ENCODE measurements around the gene NFATC2IP. TPM values are rescaled to one million over a fixed set of nuclear protein-coding genes. Genes with fewer than 3 reads are reported as not detected.

Gene NFATC2IP
- total and polyA plus RNA-seq, 9 of the 15 experiments (the other 6 are each of a cell fraction or from before 2014, with no cell fraction given) = 15.6 to 106 (median 46.9) TPM

DNA sequence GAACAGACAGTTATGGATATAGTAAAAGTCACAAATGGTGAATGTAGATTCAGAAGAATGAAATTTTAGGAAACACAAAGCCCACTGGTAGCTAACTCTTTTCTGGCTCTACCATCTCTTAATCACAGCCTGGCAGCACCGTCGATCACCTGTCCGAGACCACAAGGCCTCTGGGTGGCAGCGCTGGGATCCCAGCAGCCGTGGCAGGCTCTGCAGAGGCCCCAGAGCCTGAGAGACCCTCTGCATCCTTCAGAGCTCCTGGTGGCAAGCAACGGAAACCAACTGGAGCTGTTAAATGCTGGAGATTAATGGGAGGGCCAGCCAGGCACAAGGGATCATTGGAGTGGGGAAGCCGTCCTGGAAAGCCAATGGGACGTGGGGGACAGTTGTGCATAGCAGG lies 60.4 kb downstream of the NFATC2IP start:
- FAIRE-seq = no peak
- H3K36me3 ChIP-seq (ENCODE audit: control insufficient read depth, insufficient read depth, low read length) = no peaks in the 10 kb centered on the region
- H3K4me1 ChIP-seq (replicated peaks in 1 of 2; ENCODE audit: control insufficient read depth in 2 of 2, insufficient read depth in 2 of 2, low read length in 2 of 2) = peaks cover 45 to 54% of the 10 kb centered on the region in 2 experiments
- ATAC-seq = no peak; the same call in 2 of the 3 replicates
- H3K27me3 ChIP-seq (ENCODE audit: control insufficient read depth in 2 of 2, insufficient read depth in 2 of 2, low read length in 2 of 2) = no peaks in the 10 kb centered on the region
- TF ChIP-seq, protein P1, sequence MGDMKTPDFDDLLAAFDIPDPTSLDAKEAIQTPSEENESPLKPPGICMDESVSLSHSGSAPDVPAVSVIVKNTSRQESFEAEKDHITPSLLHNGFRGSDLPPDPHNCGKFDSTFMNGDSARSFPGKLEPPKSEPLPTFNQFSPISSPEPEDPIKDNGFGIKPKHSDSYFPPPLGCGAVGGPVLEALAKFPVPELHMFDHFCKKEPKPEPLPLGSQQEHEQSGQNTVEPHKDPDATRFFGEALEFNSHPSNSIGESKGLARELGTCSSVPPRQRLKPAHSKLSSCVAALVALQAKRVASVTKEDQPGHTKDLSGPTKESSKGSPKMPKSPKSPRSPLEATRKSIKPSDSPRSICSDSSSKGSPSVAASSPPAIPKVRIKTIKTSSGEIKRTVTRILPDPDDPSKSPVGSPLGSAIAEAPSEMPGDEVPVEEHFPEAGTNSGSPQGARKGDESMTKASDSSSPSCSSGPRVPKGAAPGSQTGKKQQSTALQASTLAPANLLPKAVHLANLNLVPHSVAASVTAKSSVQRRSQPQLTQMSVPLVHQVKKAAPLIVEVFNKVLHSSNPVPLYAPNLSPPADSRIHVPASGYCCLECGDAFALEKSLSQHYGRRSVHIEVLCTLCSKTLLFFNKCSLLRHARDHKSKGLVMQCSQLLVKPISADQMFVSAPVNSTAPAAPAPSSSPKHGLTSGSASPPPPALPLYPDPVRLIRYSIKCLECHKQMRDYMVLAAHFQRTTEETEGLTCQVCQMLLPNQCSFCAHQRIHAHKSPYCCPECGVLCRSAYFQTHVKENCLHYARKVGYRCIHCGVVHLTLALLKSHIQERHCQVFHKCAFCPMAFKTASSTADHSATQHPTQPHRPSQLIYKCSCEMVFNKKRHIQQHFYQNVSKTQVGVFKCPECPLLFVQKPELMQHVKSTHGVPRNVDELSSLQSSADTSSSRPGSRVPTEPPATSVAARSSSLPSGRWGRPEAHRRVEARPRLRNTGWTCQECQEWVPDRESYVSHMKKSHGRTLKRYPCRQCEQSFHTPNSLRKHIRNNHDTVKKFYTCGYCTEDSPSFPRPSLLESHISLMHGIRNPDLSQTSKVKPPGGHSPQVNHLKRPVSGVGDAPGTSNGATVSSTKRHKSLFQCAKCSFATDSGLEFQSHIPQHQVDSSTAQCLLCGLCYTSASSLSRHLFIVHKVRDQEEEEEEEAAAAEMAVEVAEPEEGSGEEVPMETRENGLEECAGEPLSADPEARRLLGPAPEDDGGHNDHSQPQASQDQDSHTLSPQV (IDR thresholded peaks at IDR 0.05) = peak; percentile 52; the same call in 1 of the 2 replicates
- TF ChIP-seq ZBTB7A (IDR thresholded peaks at IDR 0.05; ENCODE audit: borderline replicate concordance, control insufficient read depth, low read depth, low read length) (peak; percentile 52; the same call in 1 of the 2 replicates), ZFP36 (IDR thresholded peaks at IDR 0.05; ENCODE audit: low read depth, low read length, partially characterized antibody) (no peak), HMGN3 (IDR thresholded peaks at IDR 0.05; ENCODE audit: borderline replicate concordance, extremely low read depth, insufficient read length, low read depth, low read length) (peak; percentile 24), RAD21 (CRISPR knock-in tag; conservative IDR thresholded peaks at IDR 0.05 in 1 of 2, IDR thresholded peaks at IDR 0.05 in 1 of 2) (0 out of 4 replicates have a peak, but pooled peaks of 1 of the 2 experiments have one; percentile 15), RBFOX2 (IDR thresholded peaks at IDR 0.05; ENCODE audit: low read depth, low read length) (peak; percentile 30; the same call in 1 of the 2 replicates), ETV1 (tag; conservative IDR thresholded peaks at IDR 0.05; ENCODE audit: low read depth) (no peak)
- TF ChIP-seq, protein P2, sequence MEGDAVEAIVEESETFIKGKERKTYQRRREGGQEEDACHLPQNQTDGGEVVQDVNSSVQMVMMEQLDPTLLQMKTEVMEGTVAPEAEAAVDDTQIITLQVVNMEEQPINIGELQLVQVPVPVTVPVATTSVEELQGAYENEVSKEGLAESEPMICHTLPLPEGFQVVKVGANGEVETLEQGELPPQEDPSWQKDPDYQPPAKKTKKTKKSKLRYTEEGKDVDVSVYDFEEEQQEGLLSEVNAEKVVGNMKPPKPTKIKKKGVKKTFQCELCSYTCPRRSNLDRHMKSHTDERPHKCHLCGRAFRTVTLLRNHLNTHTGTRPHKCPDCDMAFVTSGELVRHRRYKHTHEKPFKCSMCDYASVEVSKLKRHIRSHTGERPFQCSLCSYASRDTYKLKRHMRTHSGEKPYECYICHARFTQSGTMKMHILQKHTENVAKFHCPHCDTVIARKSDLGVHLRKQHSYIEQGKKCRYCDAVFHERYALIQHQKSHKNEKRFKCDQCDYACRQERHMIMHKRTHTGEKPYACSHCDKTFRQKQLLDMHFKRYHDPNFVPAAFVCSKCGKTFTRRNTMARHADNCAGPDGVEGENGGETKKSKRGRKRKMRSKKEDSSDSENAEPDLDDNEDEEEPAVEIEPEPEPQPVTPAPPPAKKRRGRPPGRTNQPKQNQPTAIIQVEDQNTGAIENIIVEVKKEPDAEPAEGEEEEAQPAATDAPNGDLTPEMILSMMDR (IDR thresholded peaks at IDR 0.05 in 2 of 3, conservative IDR thresholded peaks at IDR 0.05 in 1 of 3; ENCODE audit: insufficient read depth in 2 of 3, low read depth in 1 of 3, low read length in 3 of 3) = peak; percentile 18 to 28 (median 24); a peak in 2 of 6 replicates
- no peaks in the 10 kb centered on the region for H3K79me2 ChIP-seq (ENCODE audit: control insufficient read depth, insufficient read depth, low read length)
- CTCF ChIA-PET (ENCODE audit: low intra/inter-chr PET ratio) = no interaction called here
- H3K9ac ChIP-seq (ENCODE audit: insufficient read depth in 1 of 2, low read depth in 2 of 2, low read length in 2 of 2) = peak overlapping the region in 1 of 2 experiments; percentile 70; a peak in 1 of 4 replicates
- no peaks in the 10 kb centered on the region for H4K20me1 ChIP-seq (replicated peaks; ENCODE audit: control insufficient read depth, insufficient read depth, low read length)
- peak overlapping the region; percentile 65; the same call in 2 of the 3 replicates for H3K27ac ChIP-seq (ENCODE audit: extremely low read depth, low read depth, low read length)
- peak overlapping the region; percentile 74 for H2AFZ ChIP-seq (ENCODE audit: low read depth, low read length)
- peak in 1 of 4 experiments; percentile 47 for DNase-seq (ENCODE audit: extremely low read depth in 1 of 4, low spot score in 3 of 4)
- H3K9me3 ChIP-seq (replicated peaks; ENCODE audit: control insufficient read depth, insufficient read depth, low read depth, low read length) = no peaks in the 10 kb centered on the region
- no TSS peak for BruUV-seq (replicated peaks)
- H3K4me3 ChIP-seq = no peak overlapping the region
- POLR2A ChIA-PET = interaction anchor here (0.6 to 2.6 kb wide), 3 partner anchors 9 to 403 kb away, joined by 3 to 16 read pairs (median 3); no protein-coding TSS in a partner anchor
- no peaks in the 10 kb centered on the region for H3K9me1 ChIP-seq (ENCODE audit: control insufficient read depth, insufficient read depth, low read length)
- H3K4me2 ChIP-seq (ENCODE audit: insufficient read depth, low read length) = no peak overlapping the region
- 72% methylated on average over 8 of the region's 8 CpGs for WGBS (ENCODE audit: insufficient coverage, low coverage, missing lambda C conversion rate)
- in situ Hi-C loops (cut with MboI) = no loop called here
- intact Hi-C loops (cut with micrococcal nuclease) = no loop called here

Data from K562 (cell line).